IMR-90 (cell line): ENCODE data around the gene PARP6. TPM values are rescaled to one million over a fixed set of nuclear protein-coding genes. Genes with fewer than 3 reads are reported as not detected.

Experiments
- ATAC-seq: fragments of 200-7000 bp; cut with Tn5 transposase; 2 replicates; pipeline ENCODE4 v1.9.1; 2020; ENCODE audit warnings: low read depth, mild to moderate bottlenecking, moderate library complexity
- BruUV-seq: library from RNA; stranded (reverse); fragments of 400-500 nt; replicated peaks from 2 replicates; lab custom pipeline; 2021; lab: Mats Ljungman, UMichigan
- CTCF ChIA-PET: fragments of 300-600 bp; formaldehyde crosslinking; extraction: SDS; loops from one replicate; lab custom pipeline; 2021; ENCODE audit warnings: antibody characterized with exemption; lab: Yijun Ruan, JAX
- POLR2A ChIA-PET: fragments of 300-600 bp; sonication (Branson Sonifier 250); formaldehyde crosslinking; loops from one replicate; lab custom pipeline; 2022; ENCODE audit warnings: antibody characterized with exemption; ENCODE audit not compliant: unreplicated experiment; lab: Charles Lee
- DNase-seq: peaks from one replicate; pipeline ENCODE4 v3.0.0; 2013
- H2AFZ ChIP-seq: replicated peaks from 2 replicates; pipeline ENCODE3; 2013; ENCODE audit warnings: low read length, mild to moderate bottlenecking; ENCODE audit not compliant: poor library complexity
- H2AK5ac ChIP-seq: 2 replicates; pipeline ENCODE4 v1.6.1; 2013; ENCODE audit warnings: low read depth, low read length, inconsistent platforms
- H2AK9ac ChIP-seq: replicated peaks from 2 replicates; pipeline ENCODE3; 2013; ENCODE audit warnings: mild to moderate bottlenecking, low read depth, low read length, moderate library complexity; ENCODE audit not compliant: poor library complexity
- H2BK120ac ChIP-seq: 2 replicates; pipeline ENCODE4 v1.6.1; 2013; ENCODE audit warnings: low read depth, low read length, inconsistent platforms
- H2BK15ac ChIP-seq: 3 replicates; pipeline ENCODE4 v1.6.1; 2013; ENCODE audit warnings: low read depth, low read length, inconsistent platforms
- H2BK20ac ChIP-seq: 2 replicates; pipeline ENCODE4 v1.6.1; 2013; ENCODE audit warnings: low read depth, mild to moderate bottlenecking, inconsistent platforms, low read length, moderate library complexity
- H2BK5ac ChIP-seq: 2 replicates; pipeline ENCODE4 v1.6.1; 2013; ENCODE audit warnings: mild to moderate bottlenecking, low read depth, low read length, inconsistent platforms; ENCODE audit not compliant: poor library complexity, severe bottlenecking
- H3K14ac ChIP-seq: replicated peaks from 2 replicates; pipeline ENCODE4 v1.6.1; 2013; ENCODE audit warnings: low read depth, low read length, inconsistent platforms
- H3K18ac ChIP-seq: 2 replicates; pipeline ENCODE4 v1.6.1; 2013; ENCODE audit warnings: low read depth, low read length, control low read depth
- H3K23ac ChIP-seq: 2 replicates; pipeline ENCODE4 v1.6.1; 2013; ENCODE audit warnings: low read depth, low read length, inconsistent platforms
- H3K27ac ChIP-seq: 2 replicates; pipeline ENCODE4 v1.5.1; 2013; ENCODE audit warnings: mild to moderate bottlenecking, control low read depth, low read length; ENCODE audit not compliant: insufficient read depth
- H3K27me3 ChIP-seq: 2 replicates; pipeline ENCODE4 v1.6.1; 2013; ENCODE audit warnings: low read length; ENCODE audit not compliant: control insufficient read depth, insufficient read depth
- H3K36me3 ChIP-seq: 2 replicates; pipeline ENCODE4 v1.6.1; 2013; ENCODE audit warnings: low read length, mixed read lengths; ENCODE audit not compliant: control insufficient read depth, insufficient read depth
- H3K4ac ChIP-seq: 2 replicates; pipeline ENCODE4 v1.6.1; 2013; ENCODE audit warnings: low read depth, low read length, inconsistent platforms
- H3K4me1 ChIP-seq: 2 replicates; pipeline ENCODE4 v1.6.1; 2013; ENCODE audit warnings: low read length, mixed read lengths; ENCODE audit not compliant: control insufficient read depth, insufficient read depth
- H3K4me2 ChIP-seq: 2 replicates; pipeline ENCODE4 v1.6.1; 2013; ENCODE audit warnings: low read depth, mild to moderate bottlenecking, control low read depth, low read length, moderate library complexity
- H3K4me3 ChIP-seq: 2 replicates; pipeline ENCODE4 v1.5.1; 2013; ENCODE audit warnings: low read depth, mild to moderate bottlenecking, control low read depth, low read length, moderate library complexity; ENCODE audit not compliant: insufficient read depth
- H3K56ac ChIP-seq: 2 replicates; pipeline ENCODE4 v1.6.1; 2013; ENCODE audit warnings: low read length, inconsistent platforms; ENCODE audit not compliant: insufficient read depth; ENCODE audit errors: extremely low read depth
- H3K79me1 ChIP-seq, 2 experiments: 2 replicates each; pipeline ENCODE4 v1.6.1; 2013; ENCODE audit warnings: low read length in 2 of 2, inconsistent platforms in 1 of 2, low read depth in 1 of 2
- H3K9ac ChIP-seq: 2 replicates; pipeline ENCODE4 v1.6.1; 2013; ENCODE audit warnings: low read depth, low read length, control low read depth
- H3K9me1 ChIP-seq: 2 replicates; pipeline ENCODE4 v1.6.1; 2013; ENCODE audit warnings: low read length, inconsistent platforms; ENCODE audit not compliant: insufficient read depth
- H3K9me3 ChIP-seq: 2 replicates; pipeline ENCODE4 v1.6.1; 2013; ENCODE audit warnings: low read length; ENCODE audit not compliant: control insufficient read depth, insufficient read depth
- H4K20me1 ChIP-seq: 2 replicates; pipeline ENCODE4 v1.6.1; 2013; ENCODE audit warnings: low read length, inconsistent platforms; ENCODE audit not compliant: insufficient read depth
- H4K5ac ChIP-seq: 2 replicates; pipeline ENCODE4 v1.6.1; 2013; ENCODE audit warnings: mild to moderate bottlenecking, low read depth, low read length, control low read depth
- H4K8ac ChIP-seq, 2 experiments: 2 replicates each; pipeline ENCODE4 v1.6.1; 2013; ENCODE audit warnings: low read depth in 2 of 2, low read length in 2 of 2, control low read depth in 1 of 2, inconsistent platforms in 1 of 2
- H4K91ac ChIP-seq: 2 replicates; pipeline ENCODE4 v1.6.1; 2013; ENCODE audit warnings: low read depth, low read length, inconsistent platforms; ENCODE audit not compliant: insufficient read depth
- CEBPB ChIP-seq: IDR thresholded peaks from 2 replicates; pipeline ENCODE4 v1.6.1; 2012; ENCODE audit warnings: low read depth, low read length, improper control_type of control experiment
- CHD1 ChIP-seq: IDR thresholded peaks from 2 replicates; pipeline ENCODE4 v1.6.1; 2012; ENCODE audit warnings: low read depth, low read length, improper control_type of control experiment
- FOS ChIP-seq: fragments of 150-350 bp; IDR thresholded peaks from 2 replicates; pipeline ENCODE4 v1.6.1; 2016; ENCODE audit warnings: low read depth, low read length
- MAFK ChIP-seq: IDR thresholded peaks from 2 replicates; pipeline ENCODE4 v1.6.1; 2012; ENCODE audit warnings: low read depth, low read length, improper control_type of control experiment
- MAZ ChIP-seq: IDR thresholded peaks from 2 replicates; pipeline ENCODE4 v1.6.1; 2012; ENCODE audit warnings: low read depth, mild to moderate bottlenecking, low read length, improper control_type of control experiment, moderate library complexity, borderline replicate concordance
- MXI1 ChIP-seq: IDR thresholded peaks from 2 replicates; pipeline ENCODE4 v1.6.1; 2012; ENCODE audit warnings: low read depth, mild to moderate bottlenecking, low read length, moderate library complexity, borderline replicate concordance
- NFE2L2 ChIP-seq: fragments of 150-350 bp; IDR thresholded peaks from 2 replicates; pipeline ENCODE4 v1.6.1; 2016; ENCODE audit warnings: low read depth, mild to moderate bottlenecking, low read length
- POLR2A ChIP-seq: IDR thresholded peaks from 2 replicates; pipeline ENCODE4 v1.6.1; 2012; ENCODE audit warnings: mild to moderate bottlenecking, low read depth, low read length
- RAD21 ChIP-seq: IDR thresholded peaks from 2 replicates; pipeline ENCODE4 v1.6.1; 2012; ENCODE audit warnings: low read length, improper control_type of control experiment
- RCOR1 ChIP-seq: IDR thresholded peaks from 2 replicates; pipeline ENCODE4 v1.6.1; 2012; ENCODE audit warnings: mild to moderate bottlenecking, low read length, improper control_type of control experiment; ENCODE audit not compliant: insufficient replicate concordance
- RFX5 ChIP-seq: IDR thresholded peaks from 2 replicates; pipeline ENCODE4 v1.8.0; 2012; ENCODE audit warnings: low read depth, mild to moderate bottlenecking, low read length, moderate library complexity
- SMC3 ChIP-seq: fragments of 150-350 bp; IDR thresholded peaks from 2 replicates; pipeline ENCODE4 v1.6.1; 2016; ENCODE audit warnings: low read depth, mild to moderate bottlenecking, antibody characterized with exemption, low read length, moderate library complexity
- WGBS, 2 experiments: methylation state at CpG; one replicate each; pipeline versions ENCODE4 v1.1.5 to v1.1.7; 2013; ENCODE audit warnings: missing lambda C conversion rate in 2 of 2; ENCODE audit not compliant: insufficient read length in 1 of 2; ENCODE audit errors: extremely low coverage in 2 of 2; 5-methylcytosine and 5-hydroxymethylcytosine counted together
- dilution Hi-C: fragments of 300-500 bp; cut with HindIII; formaldehyde crosslinking; loops from one replicate; pipeline ENCODE4 v1.14.3; 2018; ENCODE audit warnings: low sequenced_read_pairs; ENCODE audit not compliant: unreplicated experiment
- in situ Hi-C: fragments of 300-500 bp; cut with MboI; formaldehyde crosslinking; loops from 3 replicates; pipeline ENCODE4 v1.14.3; 2019; ENCODE audit warnings: low sequenced_read_pairs, inconsistent platforms, mixed read lengths
- intact Hi-C: fragments of 100-400 bp; cut with micrococcal nuclease; formaldehyde crosslinking; loops from 2 replicates; pipeline ENCODE4 v1.10.0; 2022
- polyA plus RNA-seq, 3 experiments: library from polyadenylated mRNA; depleted of rRNA; stranded (reverse); fragments of >200 nt; gene quantifications; 2 replicates each; pipeline ENCODE4 v1.2.3, GENCODE V29; 2012; ENCODE audit warnings: low replicate concordance in 1 of 3
- total RNA-seq: library from RNA; depleted of rRNA; stranded (reverse); fragments of >200 nt; gene quantifications from 2 replicates; pipeline ENCODE4 v1.2.3, GENCODE V29; 2012
- TF ChIP-seq, protein P1 (sequence below): fragments of 150-350 bp; IDR thresholded peaks from 2 replicates; pipeline ENCODE4 v1.6.1; 2016; ENCODE audit warnings: low read depth, mild to moderate bottlenecking, low read length, moderate library complexity, borderline replicate concordance
- TF ChIP-seq, protein P2 (sequence below): fragments of 150-350 bp; IDR thresholded peaks from 2 replicates; pipeline ENCODE4 v1.6.1; 2017; ENCODE audit warnings: mild to moderate bottlenecking, antibody characterized with exemption, low read length, low read depth

Gene PARP6
- total and polyA plus RNA-seq, 2 of the 4 experiments (the other 2 are of a cell fraction): 13.4 to 45.1 TPM

GRCh38 chr15:72230197-72231065 is 41.9 kb downstream of the PARP6 start:
- Histone ChIP-seq H3K14ac (peak overlapping the region; percentile 99), H3K4me3 (peak overlapping the region; percentile 96), H4K20me1 (peaks cover 41% of the 10 kb centered on the region), H3K23ac (peak overlapping the region; percentile 97), H3K9ac (peak overlapping the region; percentile 100), H3K4me1 (peaks cover 18% of the 10 kb centered on the region), H2AFZ (peak overlapping the region; percentile 63), H4K5ac (peak overlapping the region; percentile 93), H3K9me1 (peaks cover 10% of the 10 kb centered on the region), H3K4ac (peak overlapping the region; percentile 98), H3K4me2 (peak overlapping the region; percentile 87), H4K8ac (peak overlapping the region; percentile 95 to 98), H3K79me1 (peaks cover 10 to 47% of the 10 kb centered on the region in 2 experiments; a peak in 2 of 4 replicates), H2BK15ac (peak overlapping the region; percentile 60; the same call in 1 of the 3 replicates), H3K9me3 (no peaks in the 10 kb centered on the region), H2AK9ac (peak overlapping the region; percentile 99), H3K27me3 (no peaks in the 10 kb centered on the region), H3K56ac (peak overlapping the region; percentile 95), H2BK20ac (no peak overlapping the region), H4K91ac (peak overlapping the region; percentile 99), H2AK5ac (peak overlapping the region; percentile 99), H3K27ac (peak overlapping the region; percentile 100), H2BK5ac (peak overlapping the region; percentile 99), H3K18ac (peak overlapping the region; percentile 97), H2BK120ac (peak overlapping the region; percentile 61), H3K36me3 (peaks cover 2% of the 10 kb centered on the region; the same call in 1 of the 2 replicates)
- no TSS peak for BruUV-seq
- in situ Hi-C loops: no loop called here
- dilution Hi-C loops: no loop called here
- DNase-seq (peak; percentile 91), ATAC-seq (peak; percentile 58)
- ChIA-PET POLR2A (interaction anchor here (0.6 to 1.1 kb wide), 2 partner anchors 29 to 478 kb away, joined by 3 to 6 read pairs; no protein-coding TSS in a partner anchor), CTCF (no interaction called here)
- WGBS, 2 experiments: 1% methylated on average over 47 of the region's 79 CpGs; no CpG with 5 or more reads in 1 of the 2 experiments
- intact Hi-C loops: loop anchor here (2.0 kb wide), 1 partner anchor 32 kb away; no protein-coding TSS in a partner anchor
- no peak for TF ChIP-seq RAD21
- TF ChIP-seq, protein P1, sequence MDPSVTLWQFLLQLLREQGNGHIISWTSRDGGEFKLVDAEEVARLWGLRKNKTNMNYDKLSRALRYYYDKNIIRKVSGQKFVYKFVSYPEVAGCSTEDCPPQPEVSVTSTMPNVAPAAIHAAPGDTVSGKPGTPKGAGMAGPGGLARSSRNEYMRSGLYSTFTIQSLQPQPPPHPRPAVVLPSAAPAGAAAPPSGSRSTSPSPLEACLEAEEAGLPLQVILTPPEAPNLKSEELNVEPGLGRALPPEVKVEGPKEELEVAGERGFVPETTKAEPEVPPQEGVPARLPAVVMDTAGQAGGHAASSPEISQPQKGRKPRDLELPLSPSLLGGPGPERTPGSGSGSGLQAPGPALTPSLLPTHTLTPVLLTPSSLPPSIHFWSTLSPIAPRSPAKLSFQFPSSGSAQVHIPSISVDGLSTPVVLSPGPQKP: no peak
- TF ChIP-seq MAFK: no peak
- no peak for TF ChIP-seq NFE2L2
- peak; percentile 95 for TF ChIP-seq MAZ
- peak; percentile 33; the same call in 1 of the 2 replicates for TF ChIP-seq CEBPB
- TF ChIP-seq POLR2A: peak; percentile 44; the same call in 1 of the 2 replicates
- TF ChIP-seq FOS: no peak
- TF ChIP-seq RCOR1: no peak
- TF ChIP-seq, protein P2, sequence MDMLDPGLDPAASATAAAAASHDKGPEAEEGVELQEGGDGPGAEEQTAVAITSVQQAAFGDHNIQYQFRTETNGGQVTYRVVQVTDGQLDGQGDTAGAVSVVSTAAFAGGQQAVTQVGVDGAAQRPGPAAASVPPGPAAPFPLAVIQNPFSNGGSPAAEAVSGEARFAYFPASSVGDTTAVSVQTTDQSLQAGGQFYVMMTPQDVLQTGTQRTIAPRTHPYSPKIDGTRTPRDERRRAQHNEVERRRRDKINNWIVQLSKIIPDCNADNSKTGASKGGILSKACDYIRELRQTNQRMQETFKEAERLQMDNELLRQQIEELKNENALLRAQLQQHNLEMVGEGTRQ: no peak
- TF ChIP-seq MXI1: 0 out of 2 replicates have a peak, but pooled peaks have one; percentile 30
- TF ChIP-seq SMC3: no peak
- TF ChIP-seq CHD1: 0 out of 2 replicates have a peak, but pooled peaks have one; percentile 34
- no peak for TF ChIP-seq RFX5
